ENCODE results near the gene PSMG3. TPM values are rescaled to one million over a fixed set of nuclear protein-coding genes. Genes with fewer than 3 reads are reported as not detected.

Gene PSMG3
- total RNA-seq, 2 donors from 2014 or later, result 50.0 to 51.6 TPM

DNA sequence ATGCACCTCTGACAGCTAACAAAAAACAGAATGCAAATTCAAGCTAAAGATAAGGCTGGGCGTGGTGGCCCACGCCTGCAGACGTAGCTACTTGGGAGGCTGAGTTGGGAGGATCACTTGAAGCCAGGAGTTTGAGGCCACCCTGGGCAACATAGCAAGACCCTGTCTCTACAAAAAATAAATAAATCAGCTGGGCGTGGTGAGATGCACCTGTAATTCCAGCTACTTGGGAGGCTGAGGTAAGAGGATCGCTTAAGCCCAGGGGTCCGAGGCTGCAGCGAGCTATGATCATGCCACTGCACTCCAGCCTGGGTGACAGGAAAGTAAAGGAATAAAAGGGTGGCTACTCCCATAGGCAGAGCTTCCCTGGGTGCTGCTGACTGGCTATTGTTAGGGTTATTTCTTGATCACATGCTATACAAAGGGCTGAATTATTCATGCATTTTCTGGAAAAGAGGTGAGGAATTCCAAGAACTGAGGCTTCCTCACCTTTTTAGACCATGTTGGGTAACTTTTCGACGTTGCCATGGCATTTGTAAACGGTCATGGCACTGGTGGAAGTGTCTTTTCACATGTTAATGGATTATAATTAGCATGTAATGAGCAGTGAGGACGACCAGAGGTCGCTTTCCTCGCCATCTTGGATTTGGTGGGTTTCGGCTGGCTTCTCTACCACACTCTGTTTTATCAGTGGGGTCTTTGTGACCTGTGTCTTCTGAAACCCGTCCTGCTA, 6.9 kb upstream of the PSMG3 start:
- TF ChIP-seq POLR2A (IDR thresholded peaks at IDR 0.05) (no peak), CTCF (IDR thresholded peaks at IDR 0.05) (no peak), POLR2AphosphoS5 (IDR thresholded peaks at IDR 0.05) (no peak)
- H3K9me3 ChIP-seq, result no peaks in the 10 kb centered on the region
- intact Hi-C loops (cut with DNase I), result loop anchor here (10.0 kb wide), 1 partner anchor 778 kb away; the partner anchor contains the start of gene EIF3B
- H3K27ac ChIP-seq, result no peak overlapping the region
- H3K27me3 ChIP-seq (replicated peaks; ENCODE audit: insufficient read depth), result no peaks in the 10 kb centered on the region
- no peak for DNase-seq (ENCODE audit: low spot score)
- no peaks in the 10 kb centered on the region for H3K4me1 ChIP-seq (replicated peaks)
- no peaks in the 10 kb centered on the region for H3K36me3 ChIP-seq
- 72% methylated on average over 15 of the region's 15 CpGs for WGBS
- no peak overlapping the region for H3K4me3 ChIP-seq

GRCh38 chr7:1575809-1576208, 6.0 kb upstream of the PSMG3 start:
- intact Hi-C loops (cut with DNase I), result loop anchor here (10.0 kb wide), 1 partner anchor 779 kb away; the partner anchor contains the start of gene EIF3B
- Histone ChIP-seq H3K4me1 (replicated peaks) (no peaks in the 10 kb centered on the region), H3K9me3 (no peaks in the 10 kb centered on the region), H3K27me3 (replicated peaks; ENCODE audit: insufficient read depth) (no peaks in the 10 kb centered on the region), H3K4me3 (no peak overlapping the region), H3K36me3 (no peaks in the 10 kb centered on the region), H3K27ac (no peak overlapping the region)
- 87% methylated on average over 7 of the region's 7 CpGs for WGBS
- DNase-seq (ENCODE audit: low spot score), result no peak
- TF ChIP-seq POLR2A (IDR thresholded peaks at IDR 0.05) (no peak), CTCF (IDR thresholded peaks at IDR 0.05) (no peak), POLR2AphosphoS5 (IDR thresholded peaks at IDR 0.05) (no peak)

GRCh38 chr7:1572111-1572822, 2.4 kb upstream of the PSMG3 start:
- Histone ChIP-seq H3K4me3 (no peak overlapping the region), H3K27me3 (replicated peaks; ENCODE audit: insufficient read depth) (no peaks in the 10 kb centered on the region), H3K36me3 (no peaks in the 10 kb centered on the region), H3K4me1 (replicated peaks) (peaks cover 10% of the 10 kb centered on the region), H3K27ac (no peak overlapping the region), H3K9me3 (no peaks in the 10 kb centered on the region)
- WGBS, result 84% methylated on average over 7 of the region's 7 CpGs
- intact Hi-C loops (cut with DNase I), result loop anchor here (10.0 kb wide), 1 partner anchor 783 kb away; the partner anchor contains the start of gene EIF3B
- no peak for DNase-seq (ENCODE audit: low spot score)
- no peak for TF ChIP-seq CTCF (IDR thresholded peaks at IDR 0.05)
- no peak for TF ChIP-seq POLR2A (IDR thresholded peaks at IDR 0.05)
- TF ChIP-seq POLR2AphosphoS5 (IDR thresholded peaks at IDR 0.05), result no peak

DNA sequence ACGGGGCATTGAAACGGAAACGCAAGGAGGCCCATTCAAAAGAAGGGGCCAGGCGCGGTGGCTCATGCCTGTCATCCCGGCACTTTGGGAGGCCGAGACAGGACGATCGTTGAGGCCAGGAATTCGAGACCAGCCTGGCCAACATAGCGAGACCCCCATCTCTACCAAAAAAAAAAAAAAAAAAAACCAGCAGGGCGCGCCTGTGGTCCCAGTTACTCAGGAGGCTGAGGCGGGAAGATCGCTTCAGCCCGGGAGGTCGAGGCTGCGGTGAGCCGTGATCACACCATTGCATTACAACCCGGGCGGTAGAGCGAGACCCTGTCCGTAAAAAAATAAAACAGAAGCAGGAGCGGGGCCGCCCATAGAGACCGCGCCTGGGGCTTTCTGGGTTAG, 396 bp downstream of the PSMG3 start:
- Histone ChIP-seq H3K9me3 (no peaks in the 10 kb centered on the region), H3K27ac (peak overlapping the region; percentile 92 to 93), H3K4me3 (peak overlapping the region; percentile 92 to 96), H3K4me1 (replicated peaks) (peaks cover 10% of the 10 kb centered on the region), H3K36me3 (no peaks in the 10 kb centered on the region), H3K27me3 (replicated peaks; ENCODE audit: insufficient read depth) (no peaks in the 10 kb centered on the region)
- intact Hi-C loops (cut with DNase I), result no loop called here
- 20% methylated on average over 27 of the region's 27 CpGs for WGBS
- no peak for DNase-seq (ENCODE audit: low spot score)
- no peak for TF ChIP-seq POLR2A (IDR thresholded peaks at IDR 0.05)
- TF ChIP-seq CTCF (IDR thresholded peaks at IDR 0.05), result no peak
- no peak for TF ChIP-seq POLR2AphosphoS5 (IDR thresholded peaks at IDR 0.05)

Data from prostate gland (tissue), 2 donors.